SK-N-SH (cell line): ENCODE measurements around the gene THPO. TPM values are rescaled to one million over a fixed set of nuclear protein-coding genes. Genes with fewer than 3 reads are reported as not detected.

Source experiments
- CTCF ChIA-PET: fragments of 300-600, 350-600 bp; formaldehyde crosslinking; extraction: SDS; loops from one replicate; lab custom pipeline; 2021; lab: Yijun Ruan, JAX
- POLR2A ChIA-PET: fragments of 350-600 bp; sonication (Branson Sonifier 250); formaldehyde crosslinking; extraction: SDS; loops from one replicate; lab custom pipeline; 2020; ENCODE audit warnings: antibody characterized with exemption, inconsistent platforms; lab: Yijun Ruan, JAX
- DNase-seq: peaks from one replicate; pipeline ENCODE4 v3.0.0; 2012
- H2AFZ ChIP-seq: fragments of 200-600 bp; sonication (generic); 2 replicates; pipeline ENCODE4 v1.8.1; 2016; ENCODE audit warnings: antibody characterized with exemption, mild to moderate bottlenecking, low read depth
- H3F3A ChIP-seq: fragments of 200-600 bp; sonication (generic); replicated peaks from 2 replicates; pipeline ENCODE3; 2016; ENCODE audit warnings: antibody characterized with exemption, mild to moderate bottlenecking; ENCODE audit not compliant: insufficient read depth
- H3K27ac ChIP-seq, 2 experiments: fragments of 200-500 bp in 1 of 2; fragments of 200-600 bp in 1 of 2; sonication (Bioruptor generic) in 1 of 2; sonication (generic), shearing (Covaris generic) in 1 of 2; 2 replicates each; pipeline versions ENCODE4 v1.5.1 to v1.6.1; 2014 to 2016; ENCODE audit warnings: low read depth in 2 of 2, inconsistent platforms in 1 of 2, low read length in 1 of 2, mild to moderate bottlenecking in 1 of 2, mixed read lengths in 1 of 2
- H3K27me3 ChIP-seq: fragments of 200-600 bp; sonication (generic), shearing (Covaris generic); 2 replicates; pipeline ENCODE4 v1.6.1; 2016; ENCODE audit warnings: mixed run types; ENCODE audit not compliant: insufficient read depth
- H3K36me3 ChIP-seq, 2 experiments: fragments of 200-500 bp in 1 of 2; fragments of 200-600 bp in 1 of 2; sonication (Bioruptor generic) in 1 of 2; sonication (generic) in 1 of 2; replicated peaks in 1 of 2; 2 replicates each; pipeline versions ENCODE3 to v1.5.1; 2014 to 2016; ENCODE audit warnings: low read length in 1 of 2, mild to moderate bottlenecking in 1 of 2; ENCODE audit not compliant: insufficient read depth in 2 of 2, control insufficient read depth in 1 of 2
- H3K4me1 ChIP-seq, 2 experiments: fragments of 200-500 bp in 1 of 2; fragments of 200-600 bp in 1 of 2; sonication (Bioruptor generic) in 1 of 2; sonication (generic), shearing (Covaris generic) in 1 of 2; 2 replicates each; pipeline versions ENCODE4 v1.5.1 to v1.6.1; 2014 to 2016; ENCODE audit warnings: low read depth in 1 of 2, low read length in 1 of 2, mixed run types in 1 of 2; ENCODE audit not compliant: insufficient read depth in 2 of 2, control insufficient read depth in 1 of 2
- H3K4me2 ChIP-seq: fragments of 200-600 bp; sonication (generic), shearing (Covaris generic); 2 replicates; pipeline ENCODE4 v1.6.1; 2017; ENCODE audit warnings: mixed run types
- H3K4me3 ChIP-seq, 2 experiments: fragments of 200-500 bp in 1 of 2; fragments of 200-600 bp in 1 of 2; sonication (Bioruptor generic) in 1 of 2; sonication (generic), shearing (Covaris generic) in 1 of 2; 2 replicates each; pipeline versions ENCODE4 v1.5.1 to v1.8.1; 2014 to 2016; ENCODE audit warnings: low read depth in 2 of 2, inconsistent platforms in 1 of 2, low read length in 1 of 2, mild to moderate bottlenecking in 1 of 2, mixed read lengths in 1 of 2, moderate library complexity in 1 of 2
- H3K79me2 ChIP-seq: fragments of 200-600 bp; sonication (generic); 2 replicates; pipeline ENCODE4 v1.8.1; 2017; ENCODE audit warnings: mild to moderate bottlenecking; ENCODE audit not compliant: insufficient read depth
- H3K9ac ChIP-seq: fragments of 200-600 bp; sonication (generic); 2 replicates; pipeline ENCODE4 v1.6.1; 2017; ENCODE audit warnings: mixed run types
- H3K9me2 ChIP-seq: fragments of 200-600 bp; sonication (generic); 2 replicates; pipeline ENCODE4 v1.6.1; 2017; ENCODE audit warnings: mixed run types
- H3K9me3 ChIP-seq: fragments of 200-600 bp; sonication (generic); 2 replicates; pipeline ENCODE4 v1.6.1; 2017; ENCODE audit warnings: mixed run types, mild to moderate bottlenecking, moderate library complexity
- H4K20me1 ChIP-seq: fragments of 200-600 bp; sonication (generic); 2 replicates; pipeline ENCODE4 v1.6.1; 2017; ENCODE audit warnings: mild to moderate bottlenecking, mixed run types; ENCODE audit not compliant: insufficient read depth
- FOXJ3 ChIP-seq: sonication (generic); formaldehyde crosslinking; IDR thresholded peaks from 2 replicates; pipeline ENCODE4 v1.5.1; 2020; ENCODE audit warnings: mild to moderate bottlenecking, missing genetic modification reagents
- GABPA ChIP-seq: IDR thresholded peaks from 2 replicates; pipeline ENCODE4 v1.4.0; 2012; ENCODE audit warnings: low read depth, mild to moderate bottlenecking
- JUND ChIP-seq: IDR thresholded peaks from 2 replicates; pipeline ENCODE4 v1.4.0; 2012
- MXI1 ChIP-seq: IDR thresholded peaks from 2 replicates; pipeline ENCODE4 v1.6.1; 2012; ENCODE audit warnings: mild to moderate bottlenecking, low read depth, low read length, improper control_type of control experiment
- RAD21 ChIP-seq: IDR thresholded peaks from 2 replicates; pipeline ENCODE4 v1.6.1; 2012; ENCODE audit warnings: mild to moderate bottlenecking, low read length
- YY1 ChIP-seq: IDR thresholded peaks from 2 replicates; pipeline ENCODE4 v1.4.0; 2012; ENCODE audit warnings: low read depth, mild to moderate bottlenecking
- WGBS: methylation state at CpG from one replicate; pipeline ENCODE4 v1.1.6; 2017; ENCODE audit warnings: low lambda C conversion rate; 5-methylcytosine and 5-hydroxymethylcytosine counted together
- polyA plus RNA-seq, 3 experiments: library from polyadenylated mRNA; depleted of rRNA; stranded (reverse); fragments of >200 nt; gene quantifications; 2 replicates each; pipeline ENCODE4 v1.2.3, GENCODE V29; 2012
- TF ChIP-seq, protein P1 (sequence below): IDR thresholded peaks from 2 replicates; pipeline ENCODE4; 2012
- TF ChIP-seq, protein P2 (sequence below): IDR thresholded peaks from 2 replicates; pipeline ENCODE4 v1.6.1; 2012; ENCODE audit warnings: mild to moderate bottlenecking, low read depth, low read length, moderate library complexity
- TF ChIP-seq, protein P3 (sequence below): IDR thresholded peaks from 2 replicates; pipeline ENCODE4 v1.4.0; 2012; ENCODE audit warnings: low read depth, borderline replicate concordance
- TF ChIP-seq, protein P4 (sequence below): IDR thresholded peaks from 2 replicates; pipeline ENCODE4 v1.4.0; 2012; ENCODE audit warnings: low read depth, borderline replicate concordance

THPO gene
- polyA plus RNA-seq, 1 of the 3 experiments (the other 2 are of a cell fraction) = 0.07 TPM

DNA sequence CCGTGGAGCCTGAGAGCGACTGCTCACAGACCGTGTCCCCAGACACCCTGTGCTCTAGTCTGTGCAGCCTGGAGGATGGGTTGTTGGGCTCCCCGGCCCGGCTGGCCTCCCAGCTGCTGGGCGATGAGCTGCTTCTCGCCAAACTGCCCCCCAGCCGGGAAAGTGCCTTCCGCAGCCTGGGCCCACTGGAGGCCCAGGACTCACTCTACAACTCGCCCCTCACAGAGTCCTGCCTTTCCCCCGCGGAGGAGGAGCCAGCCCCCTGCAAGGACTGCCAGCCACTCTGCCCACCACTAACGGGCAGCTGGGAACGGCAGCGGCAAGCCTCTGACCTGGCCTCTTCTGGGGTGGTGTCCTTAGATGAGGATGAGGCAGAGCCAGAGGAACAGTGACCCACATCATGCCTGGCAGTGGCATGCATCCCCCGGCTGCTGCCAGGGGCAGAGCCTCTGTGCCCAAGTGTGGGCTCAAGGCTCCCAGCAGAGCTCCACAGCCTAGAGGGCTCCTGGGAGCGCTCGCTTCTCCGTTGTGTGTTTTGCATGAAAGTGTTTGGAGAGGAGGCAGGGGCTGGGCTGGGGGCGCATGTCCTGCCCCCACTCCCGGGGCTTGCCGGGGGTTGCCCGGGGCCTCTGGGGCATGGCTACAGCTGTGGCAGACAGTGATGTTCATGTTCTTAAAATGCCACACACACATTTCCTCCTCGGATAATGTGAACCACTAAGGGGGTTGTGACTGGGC, 33.3 kb downstream of the THPO start:
- 86% methylated on average over 1 of the region's 24 CpGs for WGBS
- Histone ChIP-seq H3K9me2 (no peaks in the 10 kb centered on the region), H3K36me3 (peaks cover 3 to 37% of the 10 kb centered on the region in 2 experiments), H3K4me1 (peaks cover 0 to 5% of the 10 kb centered on the region in 2 experiments; a peak in 1 of 4 replicates), H3K4me3 (no peak overlapping the region), H4K20me1 (0 out of 2 replicates have a peak, but pooled peaks cover 5% of the 10 kb centered on the region), H3K9ac (no peak overlapping the region), H3K27me3 (no peaks in the 10 kb centered on the region), H3F3A (peaks cover 4% of the 10 kb centered on the region), H3K79me2 (peaks cover 24% of the 10 kb centered on the region), H3K27ac (no peak overlapping the region), H2AFZ (no peak overlapping the region), H3K9me3 (no peaks in the 10 kb centered on the region), H3K4me2 (no peak overlapping the region)
- POLR2A ChIA-PET = interaction anchor here (0.9 to 1.5 kb wide), 3 partner anchors 7 to 16 kb away, joined by 3 to 4 read pairs (median 4); partner anchors contain the start of gene FAM131A
- TF ChIP-seq, protein P1, sequence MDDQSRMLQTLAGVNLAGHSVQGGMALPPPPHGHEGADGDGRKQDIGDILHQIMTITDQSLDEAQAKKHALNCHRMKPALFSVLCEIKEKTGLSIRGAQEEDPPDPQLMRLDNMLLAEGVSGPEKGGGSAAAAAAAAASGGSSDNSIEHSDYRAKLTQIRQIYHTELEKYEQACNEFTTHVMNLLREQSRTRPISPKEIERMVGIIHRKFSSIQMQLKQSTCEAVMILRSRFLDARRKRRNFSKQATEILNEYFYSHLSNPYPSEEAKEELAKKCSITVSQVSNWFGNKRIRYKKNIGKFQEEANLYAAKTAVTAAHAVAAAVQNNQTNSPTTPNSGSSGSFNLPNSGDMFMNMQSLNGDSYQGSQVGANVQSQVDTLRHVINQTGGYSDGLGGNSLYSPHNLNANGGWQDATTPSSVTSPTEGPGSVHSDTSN = no peak
- TF ChIP-seq GABPA = no peak
- TF ChIP-seq JUND = no peak
- no peak for TF ChIP-seq FOXJ3
- no peak for TF ChIP-seq RAD21
- TF ChIP-seq, protein P2, sequence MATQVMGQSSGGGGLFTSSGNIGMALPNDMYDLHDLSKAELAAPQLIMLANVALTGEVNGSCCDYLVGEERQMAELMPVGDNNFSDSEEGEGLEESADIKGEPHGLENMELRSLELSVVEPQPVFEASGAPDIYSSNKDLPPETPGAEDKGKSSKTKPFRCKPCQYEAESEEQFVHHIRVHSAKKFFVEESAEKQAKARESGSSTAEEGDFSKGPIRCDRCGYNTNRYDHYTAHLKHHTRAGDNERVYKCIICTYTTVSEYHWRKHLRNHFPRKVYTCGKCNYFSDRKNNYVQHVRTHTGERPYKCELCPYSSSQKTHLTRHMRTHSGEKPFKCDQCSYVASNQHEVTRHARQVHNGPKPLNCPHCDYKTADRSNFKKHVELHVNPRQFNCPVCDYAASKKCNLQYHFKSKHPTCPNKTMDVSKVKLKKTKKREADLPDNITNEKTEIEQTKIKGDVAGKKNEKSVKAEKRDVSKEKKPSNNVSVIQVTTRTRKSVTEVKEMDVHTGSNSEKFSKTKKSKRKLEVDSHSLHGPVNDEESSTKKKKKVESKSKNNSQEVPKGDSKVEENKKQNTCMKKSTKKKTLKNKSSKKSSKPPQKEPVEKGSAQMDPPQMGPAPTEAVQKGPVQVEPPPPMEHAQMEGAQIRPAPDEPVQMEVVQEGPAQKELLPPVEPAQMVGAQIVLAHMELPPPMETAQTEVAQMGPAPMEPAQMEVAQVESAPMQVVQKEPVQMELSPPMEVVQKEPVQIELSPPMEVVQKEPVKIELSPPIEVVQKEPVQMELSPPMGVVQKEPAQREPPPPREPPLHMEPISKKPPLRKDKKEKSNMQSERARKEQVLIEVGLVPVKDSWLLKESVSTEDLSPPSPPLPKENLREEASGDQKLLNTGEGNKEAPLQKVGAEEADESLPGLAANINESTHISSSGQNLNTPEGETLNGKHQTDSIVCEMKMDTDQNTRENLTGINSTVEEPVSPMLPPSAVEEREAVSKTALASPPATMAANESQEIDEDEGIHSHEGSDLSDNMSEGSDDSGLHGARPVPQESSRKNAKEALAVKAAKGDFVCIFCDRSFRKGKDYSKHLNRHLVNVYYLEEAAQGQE = no peak
- TF ChIP-seq, protein P3, sequence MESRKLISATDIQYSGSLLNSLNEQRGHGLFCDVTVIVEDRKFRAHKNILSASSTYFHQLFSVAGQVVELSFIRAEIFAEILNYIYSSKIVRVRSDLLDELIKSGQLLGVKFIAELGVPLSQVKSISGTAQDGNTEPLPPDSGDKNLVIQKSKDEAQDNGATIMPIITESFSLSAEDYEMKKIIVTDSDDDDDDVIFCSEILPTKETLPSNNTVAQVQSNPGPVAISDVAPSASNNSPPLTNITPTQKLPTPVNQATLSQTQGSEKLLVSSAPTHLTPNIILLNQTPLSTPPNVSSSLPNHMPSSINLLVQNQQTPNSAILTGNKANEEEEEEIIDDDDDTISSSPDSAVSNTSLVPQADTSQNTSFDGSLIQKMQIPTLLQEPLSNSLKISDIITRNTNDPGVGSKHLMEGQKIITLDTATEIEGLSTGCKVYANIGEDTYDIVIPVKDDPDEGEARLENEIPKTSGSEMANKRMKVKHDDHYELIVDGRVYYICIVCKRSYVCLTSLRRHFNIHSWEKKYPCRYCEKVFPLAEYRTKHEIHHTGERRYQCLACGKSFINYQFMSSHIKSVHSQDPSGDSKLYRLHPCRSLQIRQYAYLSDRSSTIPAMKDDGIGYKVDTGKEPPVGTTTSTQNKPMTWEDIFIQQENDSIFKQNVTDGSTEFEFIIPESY = no peak
- TF ChIP-seq, protein P4, sequence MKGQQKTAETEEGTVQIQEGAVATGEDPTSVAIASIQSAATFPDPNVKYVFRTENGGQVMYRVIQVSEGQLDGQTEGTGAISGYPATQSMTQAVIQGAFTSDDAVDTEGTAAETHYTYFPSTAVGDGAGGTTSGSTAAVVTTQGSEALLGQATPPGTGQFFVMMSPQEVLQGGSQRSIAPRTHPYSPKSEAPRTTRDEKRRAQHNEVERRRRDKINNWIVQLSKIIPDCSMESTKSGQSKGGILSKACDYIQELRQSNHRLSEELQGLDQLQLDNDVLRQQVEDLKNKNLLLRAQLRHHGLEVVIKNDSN = no peak
- TF ChIP-seq YY1 = no peak
- TF ChIP-seq MXI1 = no peak
- CTCF ChIA-PET = interaction anchor here (1.0 to 5.3 kb wide), 6 partner anchors 8 to 95 kb away, joined by 3 to 42 read pairs (median 3); partner anchors contain the start of genes EEF1AKMT4 and FAM131A
- DNase-seq = no peak
